ENCODE measurements around the gene LRRN2.
"Not testable (repeated sequence)": the region's sequence is repeated elsewhere in the genome, so short reads cannot be mapped to it uniquely, and the experiment has no call there.

The LRRN2 gene

DNA sequence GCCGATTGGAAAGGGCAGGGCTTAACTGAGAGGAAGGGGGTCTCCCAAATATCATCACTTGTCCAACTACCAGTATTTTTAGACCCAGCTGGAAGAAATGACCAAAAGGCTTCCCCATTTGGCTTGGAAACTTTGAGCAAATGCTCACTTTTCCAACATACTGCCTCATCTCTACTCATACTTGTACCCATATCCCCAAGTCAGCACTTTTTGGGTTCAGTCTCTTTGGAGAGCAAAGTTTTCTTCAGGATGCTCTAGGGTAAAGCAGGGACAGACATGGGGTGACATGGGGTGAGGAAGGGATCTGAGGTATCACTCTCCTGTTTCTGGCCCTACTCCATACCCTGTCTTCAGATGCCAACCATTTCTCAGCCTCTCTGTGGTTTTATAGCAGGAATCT, 27.2 kb downstream of the LRRN2 start:
- no peak for DNase-seq

DNA sequence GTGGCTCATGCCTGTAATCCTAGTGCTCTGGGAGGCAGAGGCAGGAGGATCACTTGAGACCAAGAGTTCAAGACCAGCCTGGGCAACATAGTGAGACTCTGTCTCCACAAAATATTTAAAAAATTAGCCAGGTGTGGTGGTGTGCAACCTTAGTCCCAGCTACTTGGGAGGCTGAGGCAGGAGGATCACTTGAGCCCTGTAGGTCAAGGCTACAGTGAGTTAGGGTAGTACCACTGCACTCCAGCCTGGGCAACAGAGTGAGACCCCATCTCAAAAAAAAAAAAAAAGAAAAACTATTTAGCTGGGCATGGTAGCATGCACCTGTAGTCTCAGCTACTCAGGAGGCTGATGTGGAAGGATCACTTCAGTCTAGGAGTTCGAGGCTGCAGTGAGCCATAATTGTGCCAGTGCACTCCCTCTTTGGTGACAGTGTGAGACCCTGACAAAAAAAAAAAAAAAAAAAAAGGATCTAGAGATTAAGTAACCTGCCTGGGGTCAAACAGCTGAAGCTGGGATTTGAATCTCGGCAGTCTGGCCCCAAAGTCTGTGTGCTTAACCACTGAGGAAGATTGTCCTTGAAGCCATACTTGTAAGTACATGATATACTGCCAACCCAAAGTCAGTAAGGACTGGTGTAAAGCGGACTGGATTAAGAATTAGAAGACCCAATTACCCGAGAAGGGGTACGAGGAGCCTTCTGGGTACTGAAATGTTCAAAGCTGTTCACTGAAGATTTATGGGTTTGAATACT, 31.8 kb downstream of the LRRN2 start:
- no peak for DNase-seq

DNA sequence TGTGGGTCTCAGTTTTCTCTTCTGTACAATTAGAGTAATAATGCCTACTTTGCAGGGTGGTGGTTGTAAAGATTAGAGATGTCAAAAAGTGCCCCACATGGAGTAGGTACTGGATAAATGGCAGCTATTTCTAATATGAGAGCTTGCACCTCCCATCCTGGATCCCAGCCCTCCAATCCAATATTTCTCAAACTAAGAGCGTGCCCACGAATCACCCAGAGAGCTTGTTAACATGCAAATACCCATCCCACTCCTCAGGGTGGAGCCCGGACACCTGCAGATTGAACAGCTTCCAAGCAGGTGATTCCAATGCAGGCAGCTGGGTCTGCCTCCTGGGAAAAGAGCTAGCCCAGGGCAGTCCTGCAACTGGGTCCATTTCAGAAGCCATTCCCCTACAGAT, 33.0 kb downstream of the LRRN2 start:
- DNase-seq: no peak

DNA sequence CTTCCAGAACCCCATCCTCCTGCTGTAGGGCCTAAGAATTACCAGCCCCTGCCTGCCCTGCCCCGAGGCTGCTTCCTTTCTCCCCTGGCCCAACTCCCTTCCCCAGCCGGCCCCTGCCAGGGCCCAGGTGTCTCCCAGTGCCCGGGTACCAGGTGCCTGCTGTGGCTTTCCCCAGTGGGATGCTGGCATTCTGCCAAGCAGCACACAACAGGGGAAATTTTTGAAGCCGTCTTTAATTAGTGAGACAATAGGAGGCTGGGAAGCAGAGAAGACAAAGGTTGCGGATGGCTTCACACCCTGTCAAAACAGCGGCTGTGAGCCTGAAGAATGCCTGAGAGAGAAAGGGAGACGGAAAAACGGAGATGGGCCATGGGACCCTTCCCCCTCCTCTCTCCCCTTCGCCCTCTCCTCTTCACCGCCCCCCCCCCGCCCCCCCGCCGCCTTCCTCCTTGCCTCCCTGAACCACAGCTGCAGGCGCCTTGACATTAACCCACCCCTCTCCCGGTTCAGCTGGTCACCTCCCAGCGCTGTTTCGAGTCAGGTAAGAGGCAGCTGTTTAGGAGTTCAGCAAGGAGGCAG, 33.6 kb downstream of the LRRN2 start:
- no peak for DNase-seq

DNA sequence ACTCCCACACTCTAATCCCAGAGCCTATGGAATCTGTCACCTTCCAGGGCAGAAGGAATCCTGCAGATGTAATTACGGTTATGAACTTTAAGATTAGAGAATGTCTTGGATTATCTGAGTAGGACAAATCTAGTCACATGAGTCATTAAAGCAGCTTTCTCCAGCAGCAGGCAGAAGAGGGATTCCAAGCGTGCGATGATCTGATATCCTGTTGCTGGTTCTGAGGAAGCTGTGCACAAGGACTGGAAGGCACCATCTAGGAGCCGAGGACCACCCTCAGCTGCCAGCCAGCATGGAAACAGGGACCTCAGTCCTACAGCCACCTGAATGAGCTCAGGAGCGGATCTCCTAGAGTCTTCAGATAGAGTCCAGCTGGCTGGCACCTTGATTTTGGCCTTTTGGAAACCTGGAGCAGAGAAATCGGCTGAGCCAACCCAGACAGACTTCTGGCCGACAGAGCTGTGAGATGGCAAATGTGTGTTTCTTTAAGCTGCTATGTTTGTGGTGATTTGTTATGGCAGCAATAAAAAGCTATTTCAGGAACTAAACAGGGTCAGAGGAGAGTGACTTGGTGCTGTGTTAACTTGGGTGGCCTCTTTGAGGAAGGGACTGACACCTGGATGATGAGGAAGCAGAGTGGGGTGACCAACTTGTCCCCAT, 34.5 kb downstream of the LRRN2 start:
- no peak for DNase-seq

DNA sequence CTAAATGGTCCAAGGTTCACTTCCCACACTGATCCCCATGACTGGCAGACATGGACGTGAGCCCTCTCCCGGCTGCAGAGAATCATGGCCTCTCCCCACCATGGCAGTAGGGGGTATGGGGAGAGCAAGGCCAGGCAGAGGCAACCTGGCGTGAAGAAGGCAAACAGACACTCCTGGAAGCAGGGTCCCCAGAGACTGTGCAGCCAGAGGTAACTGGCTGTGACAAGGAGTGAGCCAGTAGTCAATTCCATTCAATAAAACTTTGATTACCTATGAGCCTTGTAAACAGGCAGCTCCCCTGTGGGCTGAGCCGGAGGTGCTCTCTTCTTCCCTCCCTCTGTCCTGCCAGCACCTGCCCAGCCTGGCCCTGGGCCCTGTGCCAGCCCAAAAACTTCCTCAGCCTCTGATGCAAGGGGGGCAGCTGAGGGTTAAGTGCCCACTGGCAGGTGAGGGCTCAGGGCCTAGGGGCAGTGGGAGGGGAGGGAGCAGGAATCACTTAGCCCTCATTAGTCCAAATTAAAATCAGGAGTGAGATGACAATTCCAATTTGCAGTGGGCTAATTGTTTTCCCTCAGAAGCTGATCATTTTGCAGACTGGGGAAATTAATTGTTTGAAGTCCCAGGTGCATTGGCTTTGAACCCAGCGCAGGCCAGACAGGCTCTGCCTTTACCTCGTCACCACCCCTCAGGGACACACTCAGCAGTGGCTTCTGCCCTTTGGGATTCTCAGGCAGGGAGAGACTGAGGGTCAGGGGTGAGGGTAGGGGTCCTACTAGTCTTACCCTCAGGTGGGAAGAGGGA, 35.6 kb downstream of the LRRN2 start:
- no peak for DNase-seq

DNA sequence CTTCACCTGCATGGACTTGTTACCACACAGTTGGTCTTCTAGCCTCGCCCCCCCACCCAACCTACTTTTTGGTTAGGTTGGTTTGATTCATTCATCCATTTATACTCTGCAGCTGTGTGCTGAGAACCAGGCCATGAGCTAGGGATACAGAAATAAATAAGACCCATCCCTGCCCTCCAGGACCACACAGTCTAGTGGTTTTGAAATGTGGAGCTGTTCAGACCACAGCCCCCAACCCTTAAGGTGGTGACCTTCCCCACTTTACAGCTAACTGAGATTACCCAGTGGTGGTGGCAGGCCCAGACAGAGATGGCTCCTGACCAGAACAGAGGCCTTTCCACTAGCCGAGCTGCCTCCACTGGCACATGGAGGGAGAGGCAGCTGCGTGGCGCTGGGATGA, 37.0 kb downstream of the LRRN2 start:
- DNase-seq: no peak

DNA sequence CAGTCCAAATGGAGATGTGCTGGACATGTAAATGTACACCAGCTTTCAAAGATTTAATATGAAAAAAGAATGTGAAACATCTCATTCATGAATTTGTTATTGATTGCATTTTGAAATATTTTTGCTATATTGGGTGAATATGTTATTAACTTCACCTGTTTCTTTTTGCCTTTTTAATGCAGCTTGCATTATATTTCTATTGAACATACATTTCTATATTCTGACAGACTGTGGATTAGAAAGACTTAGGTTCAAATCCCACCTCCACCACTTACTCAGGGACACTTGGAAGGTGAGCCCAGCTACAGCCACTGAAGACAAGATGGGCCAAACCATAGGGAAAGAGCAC, 37.8 kb downstream of the LRRN2 start:
- DNase-seq: no peak

DNA sequence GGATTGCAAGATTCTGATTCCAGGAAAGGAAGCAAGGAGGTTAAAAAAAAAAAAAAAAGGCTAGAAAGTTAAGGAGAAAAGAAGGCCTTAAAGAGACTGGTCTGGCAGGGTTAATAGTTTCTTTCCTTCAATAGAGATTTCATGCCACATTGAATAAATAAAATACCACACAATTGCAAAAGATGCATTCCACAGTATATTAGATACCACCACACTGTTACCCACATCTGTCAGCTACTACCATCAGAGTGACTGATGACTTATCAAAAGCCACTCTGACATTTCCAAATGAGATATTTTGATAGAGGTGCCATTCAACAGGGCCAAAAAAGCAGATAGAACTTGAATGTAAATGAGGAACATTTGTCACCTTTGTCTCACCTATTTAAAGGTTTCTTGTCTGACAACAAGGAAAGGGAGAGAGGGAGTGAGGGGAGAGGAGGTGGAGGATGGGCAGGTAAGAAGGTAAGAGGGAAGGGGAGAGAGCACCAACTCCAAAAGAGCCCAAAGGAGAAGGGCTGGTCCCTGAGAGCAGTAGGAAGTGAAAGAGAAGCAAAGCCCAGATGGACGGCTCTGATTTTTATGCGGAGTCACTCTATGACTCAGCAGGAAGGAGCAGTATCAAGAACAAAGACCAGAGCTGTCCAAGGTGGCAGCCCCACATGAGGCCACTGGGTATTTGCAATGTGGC, 38.3 kb downstream of the LRRN2 start:
- peak; percentile 69 for DNase-seq

DNA sequence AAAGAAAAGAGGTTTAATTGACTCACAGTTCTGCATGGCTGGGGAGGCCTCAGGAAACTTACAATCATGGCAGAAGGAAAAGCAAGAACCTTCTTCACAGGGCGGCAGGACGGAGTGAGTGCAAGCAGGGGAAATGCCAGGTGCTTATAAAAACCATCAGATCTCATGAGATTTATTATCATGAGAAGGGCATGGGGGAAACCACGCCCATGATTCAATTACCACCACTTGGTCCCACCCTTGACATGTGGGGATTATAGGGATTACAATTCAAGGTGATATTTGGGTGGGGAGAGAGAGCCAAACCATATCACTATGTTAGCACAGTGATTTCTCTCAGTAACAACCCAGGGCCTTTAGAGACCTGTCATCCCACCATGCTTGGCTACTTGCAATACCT, 39.9 kb downstream of the LRRN2 start:
- DNase-seq: no peak

DNA sequence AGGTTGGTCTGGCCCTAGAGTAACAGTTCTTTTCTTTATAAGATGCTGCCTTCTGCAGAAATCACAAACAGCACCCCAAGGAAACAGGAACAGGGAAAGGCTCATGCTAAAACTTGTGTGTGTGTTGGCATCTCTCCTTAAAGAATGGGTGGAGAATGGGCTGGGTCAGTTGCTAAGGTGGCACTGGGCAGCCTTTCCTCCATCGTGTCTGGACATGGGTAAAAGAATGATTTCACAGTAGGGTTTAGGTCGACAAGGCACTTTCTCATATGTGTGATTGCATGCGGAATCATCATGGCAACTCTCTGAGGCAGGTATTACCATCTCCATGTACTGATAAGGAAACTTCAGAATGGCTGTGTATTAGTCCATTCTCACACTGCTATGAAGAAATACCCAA, 40.3 kb downstream of the LRRN2 start:
- DNase-seq: no peak

DNA sequence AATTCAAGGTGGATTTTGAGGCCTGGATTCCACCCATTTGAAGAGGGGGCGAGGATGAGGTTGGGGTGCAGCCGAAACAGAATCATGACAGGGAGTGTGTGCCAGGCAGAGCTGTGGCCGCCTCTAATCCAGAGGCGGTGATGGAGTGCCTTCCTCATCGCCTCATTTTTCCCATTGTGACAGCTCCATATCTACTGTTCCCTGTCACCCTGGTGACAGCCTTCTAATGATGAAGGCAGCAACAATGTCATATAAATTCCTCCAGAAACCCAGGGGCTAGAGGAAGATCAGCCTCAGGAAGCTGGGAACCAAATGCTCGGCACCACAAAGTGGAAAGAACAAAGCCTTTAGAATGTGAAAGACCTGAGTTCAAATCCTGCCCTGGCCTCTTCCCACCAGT, 42.0 kb downstream of the LRRN2 start:
- no peak for DNase-seq

DNA sequence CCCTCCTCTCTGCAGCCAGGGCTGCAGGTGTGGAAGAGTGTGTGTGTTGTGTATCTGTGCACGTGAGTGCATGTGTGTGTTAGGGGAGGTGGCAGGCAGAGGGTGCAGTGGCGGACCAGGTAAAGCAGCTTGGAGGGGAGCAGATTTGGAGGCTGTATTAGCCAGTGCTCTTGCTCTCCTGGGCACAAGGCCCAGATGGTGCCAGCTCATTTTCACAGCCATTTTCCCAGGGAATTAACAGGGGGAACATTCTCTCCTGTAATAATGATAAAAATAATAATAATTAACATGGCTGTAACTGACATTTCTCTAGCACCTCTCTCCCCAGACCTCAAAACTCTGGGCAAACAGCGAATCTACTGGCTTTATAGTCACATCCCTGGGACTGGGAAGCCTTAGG, 43.6 kb downstream of the LRRN2 start:
- DNase-seq: no peak

DNA sequence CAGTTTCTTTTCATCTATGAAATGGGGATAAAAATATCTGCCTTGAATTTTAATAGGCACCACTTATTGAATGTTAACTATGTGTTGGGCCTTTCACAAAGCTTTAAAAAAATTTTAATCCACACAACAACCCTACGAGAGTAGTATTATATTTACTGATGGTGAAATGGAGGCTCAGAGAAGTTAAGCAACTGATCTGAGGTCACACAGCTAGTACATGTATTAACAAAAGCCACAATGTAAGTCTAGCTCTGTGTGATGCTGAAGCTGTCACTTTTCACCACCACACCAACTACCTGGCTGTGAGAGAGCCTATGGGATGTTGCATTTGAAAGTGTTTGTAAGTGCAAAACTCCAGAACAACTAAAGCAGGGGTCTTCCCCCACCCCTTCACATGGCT, 44.1 kb downstream of the LRRN2 start:
- no peak for DNase-seq

DNA sequence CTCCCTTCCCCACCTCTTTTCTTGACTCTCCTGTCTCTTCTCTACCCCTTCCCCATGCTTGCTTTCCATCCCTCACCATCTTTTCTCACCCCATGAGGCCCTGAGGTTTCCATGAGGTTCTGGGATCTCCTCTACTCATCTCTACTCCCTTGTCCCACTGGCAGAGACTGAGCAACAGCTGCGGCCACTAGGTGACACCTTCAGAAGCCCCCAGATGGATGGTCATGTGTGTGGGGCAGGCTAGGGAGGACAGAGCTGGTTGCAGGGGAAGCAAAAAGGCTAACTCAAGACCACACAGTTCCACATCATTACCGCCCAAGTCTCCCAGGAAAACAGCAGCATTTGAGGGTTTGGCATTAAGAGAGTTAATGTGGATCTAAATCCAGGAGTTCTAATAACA, 45.0 kb downstream of the LRRN2 start:
- DNase-seq: no peak

DNA sequence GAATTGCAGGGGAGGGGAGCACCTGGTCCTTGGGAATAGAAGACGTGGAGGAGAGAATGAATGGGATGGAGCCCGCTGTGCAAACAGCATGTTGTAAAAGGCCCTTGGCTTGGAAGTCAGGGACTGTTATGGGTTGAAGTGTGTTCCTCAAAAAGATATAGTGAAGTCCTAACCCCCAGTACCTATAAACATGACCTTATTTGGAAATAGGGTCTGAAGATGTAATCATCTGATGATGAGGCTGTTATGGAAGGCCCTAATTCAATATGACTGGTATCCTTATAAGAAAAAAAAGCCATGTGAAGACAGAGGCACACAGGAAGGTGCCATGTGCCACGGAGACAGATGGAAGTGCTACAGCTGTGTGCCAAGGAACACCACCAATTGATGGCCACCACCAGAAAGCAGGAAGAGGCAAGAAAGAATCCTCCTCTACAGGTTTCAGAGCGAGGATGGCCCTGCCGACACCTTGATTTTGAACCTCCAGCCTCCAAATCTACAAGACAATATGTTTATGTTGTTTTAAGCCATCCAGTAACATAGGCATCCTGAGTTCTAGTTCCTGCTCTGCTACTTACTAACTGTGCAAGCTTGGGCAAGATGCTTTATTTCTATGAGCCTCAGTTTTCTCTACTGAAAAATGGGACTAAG, 51.2 kb downstream of the LRRN2 start:
- no peak for DNase-seq

DNA sequence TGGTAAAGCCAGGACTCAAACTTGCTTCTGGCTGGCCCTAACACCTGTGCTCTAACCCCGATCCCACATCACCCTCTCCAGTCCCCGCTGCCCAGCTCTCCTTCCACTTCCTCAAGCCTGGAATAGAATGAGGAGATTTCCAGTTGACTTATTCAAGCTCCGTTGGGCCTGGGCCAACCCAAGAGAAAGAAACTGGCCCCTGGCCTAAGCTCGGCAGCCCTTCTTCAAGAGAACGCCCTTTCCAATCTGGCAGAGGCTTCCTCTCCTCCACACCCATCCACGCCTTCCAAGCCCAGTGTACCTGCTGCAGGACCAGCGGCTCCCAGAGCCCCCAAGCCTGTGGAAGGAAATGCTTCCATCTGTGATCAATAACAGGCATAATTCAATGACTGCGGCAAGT, 51.9 kb downstream of the LRRN2 start:
- DNase-seq: no peak

DNA sequence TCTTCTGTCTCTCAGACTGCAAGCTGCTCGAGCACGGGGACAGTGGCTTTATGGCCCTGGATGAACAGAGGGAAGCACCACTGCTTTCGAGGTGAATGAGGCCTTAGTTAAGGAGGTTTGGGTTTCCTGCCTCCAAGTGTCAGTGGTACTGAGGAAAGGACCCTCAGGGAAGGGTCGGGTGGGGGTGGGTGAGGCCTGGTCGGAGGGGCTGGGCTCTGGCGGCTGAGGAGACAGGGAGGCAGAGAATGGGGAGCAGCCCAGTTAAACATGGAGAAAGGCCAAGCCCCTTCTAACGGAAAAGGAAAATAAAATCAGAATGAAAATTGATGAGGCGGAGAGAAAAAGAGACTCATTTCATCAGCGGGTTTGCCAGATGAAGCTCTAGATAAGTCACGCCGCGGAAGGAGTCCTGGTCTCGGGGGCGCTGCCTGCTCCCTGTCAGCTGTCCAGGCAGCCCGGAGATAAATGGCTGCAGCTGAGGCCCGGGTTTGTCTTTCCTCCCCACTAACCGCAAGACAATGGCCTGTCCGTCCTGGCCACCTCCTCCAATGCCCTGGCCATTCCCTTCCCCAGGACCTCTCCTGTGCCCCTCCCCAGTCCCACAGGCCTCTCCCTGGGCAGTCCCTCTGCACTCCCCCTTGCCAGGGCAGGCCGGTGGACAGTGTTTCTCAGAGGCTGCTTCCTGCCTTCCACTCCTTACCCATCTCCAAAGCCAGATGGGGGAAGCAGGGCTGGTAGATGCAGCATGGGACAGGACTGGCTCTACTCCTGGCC, 55.2 kb downstream of the LRRN2 start:
- DNase-seq: no peak

DNA sequence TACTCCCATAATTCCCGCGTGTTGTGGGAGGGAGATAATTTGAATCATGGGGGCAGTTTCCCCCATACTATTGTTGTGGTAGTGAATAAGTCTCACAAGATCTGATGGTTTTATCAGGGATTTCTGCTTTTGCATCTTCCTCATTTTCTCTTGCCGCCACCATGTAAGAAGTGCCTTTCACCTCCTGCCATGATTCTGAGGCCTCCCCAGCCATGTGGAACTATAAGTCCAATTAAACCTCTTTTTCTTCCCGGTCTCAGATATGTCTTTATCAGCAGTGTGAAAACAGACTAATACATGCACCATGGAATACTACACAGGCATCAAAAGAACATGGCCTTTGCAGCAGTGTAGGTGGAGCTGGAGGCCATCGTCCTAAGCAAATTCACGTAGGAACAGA, 56.1 kb downstream of the LRRN2 start:
- DNase-seq: not testable (repeated sequence)

DNA sequence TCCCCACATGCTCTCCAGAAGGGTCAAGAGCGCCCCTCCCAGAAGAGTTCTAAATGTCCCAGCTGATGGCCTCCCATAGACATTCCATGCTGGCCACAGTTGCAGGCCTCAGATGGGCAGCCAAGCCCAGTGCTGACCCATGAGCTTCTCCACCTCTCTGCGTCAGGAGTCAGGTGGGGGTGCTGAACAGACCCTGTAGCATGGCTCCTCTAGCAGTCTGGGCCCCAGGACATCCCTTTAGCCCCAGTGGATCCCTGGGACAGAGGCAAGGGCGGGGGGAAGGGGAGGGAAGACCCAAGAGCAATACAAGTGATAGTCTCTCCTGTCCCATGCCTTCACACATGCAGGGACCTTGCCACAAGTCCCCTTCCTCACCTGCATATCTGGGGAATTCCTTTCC, 56.7 kb downstream of the LRRN2 start:
- no peak for DNase-seq

DNA sequence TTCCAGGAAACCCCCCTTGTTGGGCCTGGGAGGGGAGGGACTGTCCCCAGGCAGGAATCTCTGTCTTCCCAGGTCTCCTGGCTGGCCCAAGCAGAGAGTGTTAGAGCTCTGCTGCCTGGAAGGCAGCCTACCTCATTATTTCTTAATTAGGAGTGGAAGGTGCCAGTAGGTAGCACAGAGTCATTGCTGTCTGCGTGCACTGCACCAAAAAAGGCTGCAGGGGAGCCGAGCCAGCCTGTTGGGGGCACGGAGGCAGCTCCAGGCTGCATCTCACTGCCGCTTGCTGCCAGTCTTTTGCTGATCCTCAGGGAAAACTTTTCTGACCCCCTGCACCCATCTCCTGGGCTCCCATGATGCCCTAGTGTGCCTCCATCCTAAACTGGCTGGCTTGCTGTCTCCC, 58.1 kb downstream of the LRRN2 start:
- DNase-seq: no peak

DNA sequence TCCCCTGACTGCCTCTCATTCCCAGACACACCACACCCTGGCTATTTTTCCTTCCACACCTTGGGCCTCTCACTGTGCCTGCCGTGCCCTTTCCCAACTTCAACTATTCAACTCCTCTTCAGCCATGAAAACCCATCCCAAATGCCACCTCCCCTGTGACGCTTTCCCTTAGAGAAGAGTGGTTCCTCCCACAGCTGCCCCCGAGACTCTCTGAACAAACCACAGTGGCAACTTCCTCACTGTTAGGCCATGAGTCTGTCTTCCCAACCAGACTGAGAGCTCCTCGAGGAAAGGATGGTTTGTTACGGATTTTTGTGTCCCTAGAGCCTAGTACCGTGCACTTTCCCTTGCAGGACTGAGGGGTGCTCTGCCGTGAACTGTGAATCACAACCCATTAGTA, 59.2 kb downstream of the LRRN2 start:
- no peak for DNase-seq

All from EL (cell line).